Astrocyte (in vitro differentiated cells and primary cell): ENCODE measurements around the gene DNM1.

Experiments
- EZH2 ChIP-seq: IDR thresholded peaks from 2 replicates; pipeline ENCODE4 v1.6.1; 2012; ENCODE audit warnings: mild to moderate bottlenecking, low read length, inconsistent platforms; ENCODE audit not compliant: insufficient read depth
- TF ChIP-seq, protein P1 (sequence below): IDR thresholded peaks from 2 replicates; pipeline ENCODE4 v1.5.1; 2011; ENCODE audit warnings: low read depth, mild to moderate bottlenecking, inconsistent platforms, low read length, moderate library complexity; ENCODE audit not compliant: insufficient read depth

DNA sequence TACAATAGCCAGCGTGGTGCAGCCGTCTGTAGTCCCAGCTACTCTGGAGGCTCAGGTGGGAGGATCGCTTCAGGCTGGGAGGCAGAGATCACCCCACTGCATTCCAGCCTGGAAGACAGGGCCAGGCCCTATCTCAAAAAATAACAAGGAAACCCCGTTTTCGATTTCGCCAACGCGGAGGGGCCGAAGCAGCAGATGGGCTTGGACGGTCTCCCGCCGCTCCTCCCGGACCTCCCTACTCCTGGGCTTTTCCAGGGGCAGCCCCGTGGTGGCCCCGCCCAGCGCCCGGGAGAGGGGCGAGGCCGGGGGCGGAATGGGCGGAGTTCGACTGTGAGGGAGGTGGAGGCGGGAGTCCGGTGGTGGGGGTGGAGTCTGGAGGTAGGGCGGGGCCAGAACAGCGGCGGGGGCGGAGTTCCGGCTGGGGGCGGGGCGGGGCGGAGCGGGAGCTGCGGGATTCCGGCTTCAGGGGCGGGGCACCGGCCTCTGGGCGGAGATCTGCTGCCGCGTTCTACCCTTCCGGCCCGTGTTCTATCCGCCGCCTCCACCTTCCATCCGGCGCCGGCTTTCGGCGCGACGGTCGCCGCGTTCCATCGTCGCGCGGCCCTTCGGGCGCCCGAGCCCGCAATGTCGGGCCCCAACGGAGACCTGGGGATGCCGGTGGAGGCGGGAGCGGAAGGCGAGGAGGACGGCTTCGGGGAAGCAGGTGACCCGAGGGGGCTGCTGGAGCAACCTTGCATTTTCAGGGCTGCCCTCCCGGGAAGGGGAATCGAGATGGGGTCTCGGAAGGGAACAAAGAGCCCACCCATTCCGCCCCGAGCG lies 43.2 kb upstream of the DNM1 start, which contains the start of gene BBLN:
- TF ChIP-seq, protein P1, sequence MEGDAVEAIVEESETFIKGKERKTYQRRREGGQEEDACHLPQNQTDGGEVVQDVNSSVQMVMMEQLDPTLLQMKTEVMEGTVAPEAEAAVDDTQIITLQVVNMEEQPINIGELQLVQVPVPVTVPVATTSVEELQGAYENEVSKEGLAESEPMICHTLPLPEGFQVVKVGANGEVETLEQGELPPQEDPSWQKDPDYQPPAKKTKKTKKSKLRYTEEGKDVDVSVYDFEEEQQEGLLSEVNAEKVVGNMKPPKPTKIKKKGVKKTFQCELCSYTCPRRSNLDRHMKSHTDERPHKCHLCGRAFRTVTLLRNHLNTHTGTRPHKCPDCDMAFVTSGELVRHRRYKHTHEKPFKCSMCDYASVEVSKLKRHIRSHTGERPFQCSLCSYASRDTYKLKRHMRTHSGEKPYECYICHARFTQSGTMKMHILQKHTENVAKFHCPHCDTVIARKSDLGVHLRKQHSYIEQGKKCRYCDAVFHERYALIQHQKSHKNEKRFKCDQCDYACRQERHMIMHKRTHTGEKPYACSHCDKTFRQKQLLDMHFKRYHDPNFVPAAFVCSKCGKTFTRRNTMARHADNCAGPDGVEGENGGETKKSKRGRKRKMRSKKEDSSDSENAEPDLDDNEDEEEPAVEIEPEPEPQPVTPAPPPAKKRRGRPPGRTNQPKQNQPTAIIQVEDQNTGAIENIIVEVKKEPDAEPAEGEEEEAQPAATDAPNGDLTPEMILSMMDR, result no peak
- TF ChIP-seq EZH2, result no peak
